Measurements from ENCODE around the gene ARID4B.
A peak's percentile ranks its signal among the peaks of the same experiment; 100 is the strongest.
"Not testable (repeated sequence)": the region's sequence is repeated elsewhere in the genome, so short reads cannot be mapped to it uniquely, and the experiment has no call there.

ARID4B gene

DNA sequence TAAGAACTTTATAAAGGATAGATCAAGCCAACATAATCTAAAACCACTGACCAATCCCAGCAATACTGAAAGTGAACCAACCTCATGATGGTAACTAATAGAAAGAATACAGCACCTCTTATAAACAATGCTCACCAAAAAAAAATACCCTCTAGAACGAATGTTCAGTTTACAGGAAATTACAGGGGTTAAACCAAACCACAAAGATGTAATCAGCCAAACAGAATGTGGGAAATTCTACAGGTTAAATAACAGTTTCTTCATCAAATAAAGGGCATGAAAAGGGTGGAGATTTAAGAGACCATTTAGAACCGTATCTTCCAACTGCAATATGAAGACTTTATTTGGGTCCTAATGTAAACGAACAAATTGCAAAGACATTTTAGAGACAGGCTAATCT, 30.4 kb downstream of the ARID4B start:
- DNase-seq, result no peak

DNA sequence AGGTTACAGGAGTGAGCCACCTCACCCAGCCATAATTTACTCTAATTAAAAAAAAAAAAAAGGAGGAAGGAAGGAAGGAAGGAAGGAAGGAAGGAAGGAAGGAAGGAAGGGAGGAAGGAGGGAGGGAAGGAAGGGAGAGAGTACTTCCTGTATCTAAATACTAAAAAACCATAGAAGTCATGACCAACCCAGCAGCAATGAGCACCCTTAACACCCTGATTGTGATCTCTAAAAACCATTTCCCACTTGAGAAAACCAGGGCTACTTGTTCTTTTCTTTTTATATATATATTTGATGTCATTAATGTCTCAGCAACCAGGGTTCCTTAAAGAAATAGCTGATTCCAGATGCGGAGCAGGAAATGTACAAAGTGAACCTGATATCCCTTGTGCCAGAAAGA, 31.2 kb downstream of the ARID4B start:
- DNase-seq, result no peak

DNA sequence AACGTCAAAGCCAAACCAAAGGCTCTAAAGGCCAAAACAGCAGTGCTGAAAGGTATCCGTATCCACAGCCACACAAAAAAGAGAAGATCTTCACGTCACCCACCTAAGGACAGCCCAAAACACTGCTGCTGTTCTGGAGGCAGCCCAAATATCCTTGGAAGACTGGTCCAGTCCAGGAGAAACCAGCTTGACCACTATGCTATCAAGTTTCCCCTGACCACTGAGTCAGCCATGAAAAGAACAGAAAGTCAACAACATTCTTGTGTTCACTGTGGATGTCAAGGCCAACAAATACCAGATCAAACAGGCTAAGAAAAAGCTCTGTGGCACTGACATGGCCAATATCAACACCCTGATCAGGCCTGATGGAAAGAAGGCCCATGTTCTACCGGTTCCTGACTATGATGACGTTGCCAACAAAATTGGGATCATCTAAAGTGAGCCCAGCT, 32.1 kb downstream of the ARID4B start:
- DNase-seq, result no peak

DNA sequence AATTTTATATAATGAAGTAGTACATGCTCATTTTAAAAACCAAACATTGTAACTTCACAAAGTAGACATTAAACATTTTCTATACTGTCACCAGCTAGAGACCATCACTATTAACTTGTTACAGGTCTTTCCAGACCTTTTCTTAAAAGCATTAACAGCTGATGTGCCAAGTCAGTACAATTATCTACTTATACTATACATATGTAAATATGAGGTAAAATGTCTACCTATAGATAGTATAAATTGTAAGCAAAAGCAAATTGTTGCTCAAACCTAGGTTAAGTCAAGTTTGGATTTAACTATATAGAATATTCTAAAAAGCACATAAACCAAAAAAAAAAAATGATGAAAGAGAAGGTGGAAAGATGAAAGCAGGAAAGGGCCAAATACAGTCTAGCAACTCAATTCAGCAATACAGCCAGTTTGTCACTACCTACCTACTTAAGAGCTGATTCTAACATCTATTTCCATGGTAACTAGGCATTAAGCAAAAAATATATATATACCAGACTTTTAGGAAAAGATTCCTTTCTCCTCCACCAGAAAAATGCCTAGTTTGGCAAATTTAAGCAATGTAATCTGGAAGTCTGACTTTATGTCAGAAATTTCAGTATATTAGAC, 34.5 kb downstream of the ARID4B start:
- DNase-seq, result peak in 1 of 3 experiments; percentile 27

DNA sequence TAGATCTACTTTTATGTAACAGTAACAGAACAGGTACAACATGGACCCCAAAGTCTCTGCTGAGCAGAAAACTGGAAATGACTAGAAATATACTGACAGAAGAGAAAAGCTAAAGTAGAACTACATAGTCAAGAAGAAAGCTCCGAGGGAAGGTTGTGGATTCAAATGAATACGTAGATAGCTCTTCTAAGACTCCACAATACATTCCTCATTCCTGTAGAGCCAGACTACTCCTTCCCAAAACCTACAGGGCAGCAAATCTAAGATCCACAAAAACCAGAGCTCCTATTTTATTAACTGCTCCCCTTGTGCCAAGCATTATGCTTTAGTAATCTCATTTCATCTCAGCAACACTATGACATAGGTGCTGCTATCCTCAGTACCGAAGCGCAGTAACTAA, 35.2 kb downstream of the ARID4B start:
- DNase-seq, result no peak

DNA sequence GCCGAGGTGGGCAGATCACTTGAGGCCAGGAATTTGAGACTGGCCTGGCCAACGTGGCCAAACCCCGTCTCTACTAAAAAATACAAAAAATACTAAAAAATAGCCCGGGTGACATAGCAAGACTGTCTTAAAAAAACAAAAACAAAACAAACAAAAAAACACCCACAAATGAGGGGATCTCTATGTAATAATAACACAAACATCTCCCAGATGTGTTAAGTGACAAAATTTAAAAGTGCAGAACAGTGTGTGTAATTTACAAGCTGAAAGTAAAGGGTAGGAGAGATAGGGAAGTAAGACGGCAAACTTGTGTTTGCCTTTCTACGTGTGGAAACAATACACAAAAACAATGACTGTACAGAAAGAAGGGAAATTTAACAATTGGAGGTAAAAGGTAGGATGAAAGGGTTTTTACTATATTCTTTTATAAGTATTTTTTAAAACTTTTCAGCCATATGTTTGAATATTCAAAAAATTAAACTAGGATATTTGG, 36.3 kb downstream of the ARID4B start:
- no peak for DNase-seq

DNA sequence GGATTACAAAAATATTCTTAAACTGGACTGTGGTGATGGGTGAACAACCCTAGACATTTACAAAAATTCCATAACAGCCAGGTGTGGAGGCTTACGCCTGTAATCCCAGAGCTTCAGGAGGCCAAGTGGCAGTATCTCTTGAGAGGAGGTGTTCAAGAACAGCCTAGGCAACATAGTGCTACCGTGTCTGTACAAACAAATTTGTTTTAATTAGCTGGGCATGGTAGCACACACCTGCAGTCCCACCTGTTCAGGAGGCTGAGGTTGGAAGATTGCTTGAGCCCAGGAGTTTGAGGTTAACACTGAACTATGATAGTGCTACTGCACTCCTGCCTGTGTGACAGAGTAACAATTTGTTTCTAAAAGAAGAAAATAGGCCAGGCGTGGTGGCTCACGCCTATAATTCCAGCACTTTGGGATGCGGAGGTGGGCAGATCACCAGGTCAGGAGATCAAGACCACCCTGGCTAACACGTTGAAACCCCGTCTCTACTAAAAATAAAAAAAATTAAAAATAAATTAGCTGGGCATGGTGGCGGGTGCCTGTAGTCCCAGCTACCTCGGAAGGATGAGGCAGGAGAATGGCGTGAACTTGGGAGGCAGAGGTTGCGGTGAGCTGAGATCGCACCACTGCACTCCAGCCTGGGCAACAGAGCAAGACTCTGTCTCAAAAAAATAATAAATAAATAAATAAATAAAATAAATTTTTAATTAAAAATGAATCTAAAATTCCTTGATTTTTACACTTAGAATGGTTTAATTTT, 37.1 kb downstream of the ARID4B start:
- peak in 1 of 3 experiments; percentile 42 for DNase-seq

DNA sequence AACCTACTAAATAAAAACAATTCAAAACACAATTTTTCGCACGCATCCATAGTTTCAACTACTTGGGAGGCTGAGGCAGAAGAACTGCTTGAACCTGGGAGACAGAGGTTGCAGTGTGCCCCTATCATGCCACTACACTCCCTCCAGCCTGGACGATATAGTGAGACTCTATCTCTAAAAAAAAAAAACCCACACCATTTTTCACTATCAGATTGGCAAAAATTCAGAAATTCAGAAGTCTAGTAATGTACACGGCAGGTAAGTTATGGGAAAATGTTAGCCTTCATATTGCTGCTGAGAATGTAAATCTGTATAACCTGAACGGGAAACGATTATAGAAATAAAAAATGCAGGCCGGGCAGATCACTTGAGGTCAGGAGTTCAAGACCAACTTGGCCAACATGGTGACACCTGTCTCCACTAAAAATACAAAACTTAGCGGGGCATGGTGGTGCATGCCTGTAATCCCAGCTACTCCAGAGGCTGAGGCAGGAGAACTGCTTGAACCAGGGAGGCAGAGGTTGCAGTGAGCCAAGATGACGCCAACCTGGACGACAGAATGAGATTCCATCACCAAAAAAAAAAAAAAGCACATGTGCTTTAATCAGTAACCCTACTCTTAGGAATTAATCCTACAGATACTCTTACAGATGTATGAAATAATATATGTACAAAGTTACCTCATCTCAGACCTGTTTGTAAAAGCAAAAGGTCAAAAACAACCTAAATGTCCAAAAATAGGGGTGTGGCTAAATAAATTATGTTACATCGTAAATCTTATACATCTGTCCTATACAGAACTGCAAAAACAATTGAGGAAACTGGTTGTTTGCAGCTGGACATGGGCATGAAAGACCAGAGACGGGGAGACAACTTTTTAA, 37.9 kb downstream of the ARID4B start:
- no peak for DNase-seq

DNA sequence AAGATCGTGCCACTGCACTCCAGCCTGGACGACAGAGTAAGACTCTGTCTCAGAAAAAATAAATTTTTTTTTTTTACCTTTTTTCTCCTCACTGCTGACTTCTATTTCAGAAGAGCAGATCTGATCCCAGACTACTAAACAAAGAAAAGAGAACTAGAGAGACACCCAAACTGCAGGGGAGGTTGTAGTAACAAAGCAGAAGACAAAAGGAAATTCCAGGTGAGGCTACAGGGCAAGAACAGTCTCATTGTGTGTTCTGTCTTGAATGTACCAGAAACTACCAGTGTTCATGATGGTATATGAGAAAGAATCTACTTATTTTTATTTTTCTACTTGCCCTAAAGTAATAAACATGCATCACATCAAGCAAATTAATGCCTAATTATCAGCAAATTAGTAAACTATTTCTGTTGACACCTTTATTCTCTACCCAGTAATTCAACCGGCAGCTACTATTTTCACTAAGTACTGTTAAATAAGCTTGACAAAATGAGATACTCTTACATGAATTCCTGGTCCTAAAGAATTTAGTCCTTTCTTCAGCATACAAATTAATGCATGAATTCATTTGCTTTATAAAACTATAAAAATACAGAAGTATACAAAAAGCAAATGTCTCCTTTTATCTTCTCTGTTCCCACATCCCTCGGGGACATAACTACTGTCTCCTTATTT, 40.6 kb downstream of the ARID4B start:
- no peak for DNase-seq

DNA sequence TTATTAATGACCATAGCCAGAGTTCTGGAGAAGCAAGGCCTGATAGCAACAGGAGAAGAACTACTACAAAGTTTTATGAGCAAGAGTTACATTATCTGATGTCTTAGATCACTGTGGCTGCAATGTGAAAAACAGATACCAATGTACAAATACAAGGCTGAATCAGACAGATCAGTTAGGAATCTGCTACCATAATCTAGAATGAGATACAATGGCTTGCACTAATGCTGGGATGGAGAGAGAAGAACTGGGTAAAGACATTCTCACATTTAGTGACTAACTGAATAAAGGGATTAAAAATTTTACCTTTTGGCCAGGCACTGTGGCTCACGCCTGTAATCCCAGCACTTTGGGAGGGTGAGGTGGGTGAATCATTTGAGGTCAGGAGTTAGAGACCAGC, 41.3 kb downstream of the ARID4B start:
- no peak for DNase-seq

DNA sequence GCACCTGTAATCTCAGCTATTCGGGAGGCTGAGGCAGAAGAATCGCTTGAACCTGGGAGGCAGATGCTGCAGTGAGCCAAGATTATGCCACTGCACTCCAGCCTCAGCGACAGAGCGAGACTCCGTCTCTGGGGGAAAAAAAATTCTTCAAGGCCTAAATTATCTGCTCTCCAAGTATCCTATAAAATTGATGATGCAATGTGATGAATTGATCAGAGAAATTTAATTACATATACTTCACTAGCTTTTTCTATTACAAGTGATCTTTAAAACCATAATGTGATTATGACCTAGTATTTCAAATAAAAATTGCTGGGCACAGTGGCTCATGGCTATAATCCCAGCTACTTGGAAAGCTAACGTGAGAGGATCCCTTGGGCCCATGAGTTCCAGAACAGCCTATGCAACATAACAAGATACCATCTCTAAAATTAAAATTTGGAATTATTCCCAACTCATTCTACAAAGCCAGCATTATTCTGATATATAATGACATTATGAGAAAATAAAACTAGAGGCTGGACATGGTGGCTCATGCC, 43.7 kb downstream of the ARID4B start:
- no peak for DNase-seq

DNA sequence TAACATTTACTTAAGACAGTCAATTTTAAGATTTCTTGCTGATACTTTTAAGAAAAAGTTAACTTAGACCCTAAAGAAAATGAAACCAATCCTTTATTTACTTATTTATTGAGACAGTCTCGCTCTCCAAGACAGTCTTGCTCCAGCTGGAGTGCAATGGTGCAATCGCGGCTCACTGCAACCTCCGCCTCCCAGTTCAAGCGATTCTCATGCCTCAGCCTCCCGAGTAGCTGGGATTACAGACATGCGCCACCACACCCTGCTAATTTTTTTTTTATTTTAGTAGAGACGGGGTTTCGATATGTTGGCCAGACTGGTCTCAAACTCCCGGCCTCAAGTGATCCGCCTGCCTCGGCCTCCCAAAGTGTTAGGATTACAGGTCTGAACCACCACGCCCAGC, 44.3 kb downstream of the ARID4B start:
- DNase-seq, result not testable (repeated sequence)

DNA sequence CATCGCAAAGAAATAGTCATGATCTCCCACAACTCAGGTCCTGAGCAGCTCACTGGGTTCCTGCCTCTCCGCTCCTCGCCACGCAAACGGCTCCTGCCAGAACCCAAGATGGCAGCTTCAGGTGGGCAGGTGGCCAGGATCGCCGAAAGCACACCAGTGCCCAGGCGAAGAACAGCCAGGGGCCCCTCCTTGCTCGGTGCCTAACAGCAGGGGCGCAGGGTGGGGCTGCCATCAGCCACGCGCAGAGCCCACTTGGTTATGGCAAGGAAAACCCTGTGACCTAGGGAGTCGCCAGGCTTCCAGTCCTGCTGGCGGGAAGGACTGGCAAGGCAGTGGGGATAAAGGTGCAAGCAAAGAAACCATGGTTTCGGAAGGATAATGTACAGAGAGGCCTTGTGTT, 47.5 kb downstream of the ARID4B start:
- no peak for DNase-seq

DNA sequence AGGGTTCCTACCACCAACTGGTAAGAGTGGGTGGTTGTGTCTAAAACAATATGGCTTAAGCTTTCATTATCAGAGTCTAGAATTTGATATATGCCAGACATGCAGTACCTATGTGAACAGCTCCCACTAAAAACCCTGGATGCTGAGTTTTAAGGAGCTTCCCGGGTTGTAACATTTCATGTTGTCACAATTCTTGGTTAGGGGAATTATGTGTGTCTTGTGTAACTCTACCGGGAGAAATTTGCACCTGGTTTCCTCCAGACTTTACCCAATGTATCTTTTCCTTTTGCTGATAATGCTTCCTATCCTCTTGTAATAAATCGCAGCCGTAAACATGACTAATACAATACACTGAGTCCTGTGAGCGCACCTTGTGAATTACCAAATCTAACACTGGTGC, 48.3 kb downstream of the ARID4B start:
- DNase-seq, result no peak

DNA sequence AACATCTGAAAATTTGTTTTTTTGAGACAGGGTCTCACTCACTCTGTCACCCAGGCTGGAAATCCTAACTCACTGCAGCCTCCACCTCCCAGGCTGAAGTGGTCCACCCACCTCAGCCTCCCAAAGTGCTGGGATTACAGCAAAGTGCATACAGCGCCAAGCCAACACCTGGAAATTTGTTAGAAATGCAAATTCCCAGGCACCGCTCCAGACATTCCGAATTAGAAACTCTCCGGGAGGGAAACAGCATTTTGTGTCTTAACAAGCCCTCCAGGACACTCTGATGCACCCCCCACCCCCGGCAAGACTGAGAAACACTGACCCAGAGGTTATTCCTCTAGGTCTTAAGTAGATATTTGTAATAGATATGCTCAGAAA, 49.1 kb downstream of the ARID4B start:
- DNase-seq, result no peak

DNA sequence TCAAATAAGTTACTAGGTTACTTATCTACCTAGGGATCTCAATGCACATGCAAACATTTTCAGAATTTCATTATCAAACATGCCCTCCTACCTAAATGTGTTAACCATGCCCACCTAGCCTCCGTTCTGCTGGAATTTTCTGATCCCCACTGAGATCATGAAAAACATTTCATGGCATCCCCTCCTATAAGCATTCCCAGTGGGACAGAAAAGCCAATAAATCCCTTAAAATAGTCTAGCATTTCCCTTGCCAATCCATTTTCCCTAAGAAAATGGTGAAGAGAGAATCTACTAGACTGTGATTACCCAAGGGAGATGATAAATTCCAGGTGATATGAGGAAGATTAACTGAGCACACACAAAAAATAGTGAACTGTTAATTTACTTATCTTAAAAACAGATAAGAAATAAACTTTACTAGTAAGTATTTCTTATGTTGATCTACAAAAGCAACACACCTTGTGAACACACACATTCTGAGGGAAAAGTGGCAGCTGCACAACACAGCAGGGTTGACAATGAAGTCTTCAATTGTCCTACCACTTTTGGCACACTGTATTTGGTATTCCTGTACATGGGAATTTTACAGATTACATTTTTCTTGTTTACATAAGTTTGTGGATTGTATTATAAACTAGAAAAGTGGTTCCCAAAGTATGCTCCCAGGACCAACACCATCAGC, 49.6 kb downstream of the ARID4B start:
- DNase-seq, result no peak

DNA sequence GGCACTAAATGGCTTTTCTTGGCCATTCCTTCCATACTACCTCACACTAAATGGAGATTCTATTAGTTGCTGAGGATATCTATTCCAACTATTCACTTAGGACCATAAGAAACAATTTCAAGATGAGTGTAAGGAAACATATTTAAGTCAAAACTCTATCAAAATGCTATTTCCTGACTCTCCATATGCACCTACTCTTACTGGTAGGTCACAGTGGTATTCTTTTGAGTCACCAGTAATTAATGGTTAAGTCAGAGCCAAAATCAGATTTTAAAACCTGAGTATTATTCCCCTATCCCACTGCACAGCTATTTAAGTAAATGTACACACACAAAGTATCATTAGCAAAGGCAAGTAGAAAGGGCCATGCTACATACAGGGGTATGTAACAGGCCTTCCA, 50.3 kb downstream of the ARID4B start:
- DNase-seq, result no peak

DNA sequence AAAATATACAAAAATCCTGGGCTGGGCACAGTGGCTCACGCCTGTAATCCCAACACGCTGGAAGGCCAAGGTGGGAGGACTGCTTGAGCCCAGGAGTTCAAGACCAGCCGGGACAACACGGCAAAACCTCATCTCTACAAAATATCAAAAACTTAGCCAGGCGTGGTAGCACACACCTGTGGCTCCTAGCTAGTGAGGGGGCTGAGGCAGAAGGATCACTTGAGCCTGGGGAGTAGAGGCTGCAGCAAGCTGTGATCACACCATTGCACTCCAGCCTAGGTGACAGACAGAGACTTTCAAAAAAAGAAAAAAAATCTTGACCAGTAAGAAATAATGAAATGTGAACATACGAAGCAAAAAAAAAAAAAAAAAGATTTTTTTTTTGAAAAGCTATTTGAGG, 52.1 kb downstream of the ARID4B start:
- no peak for DNase-seq

DNA sequence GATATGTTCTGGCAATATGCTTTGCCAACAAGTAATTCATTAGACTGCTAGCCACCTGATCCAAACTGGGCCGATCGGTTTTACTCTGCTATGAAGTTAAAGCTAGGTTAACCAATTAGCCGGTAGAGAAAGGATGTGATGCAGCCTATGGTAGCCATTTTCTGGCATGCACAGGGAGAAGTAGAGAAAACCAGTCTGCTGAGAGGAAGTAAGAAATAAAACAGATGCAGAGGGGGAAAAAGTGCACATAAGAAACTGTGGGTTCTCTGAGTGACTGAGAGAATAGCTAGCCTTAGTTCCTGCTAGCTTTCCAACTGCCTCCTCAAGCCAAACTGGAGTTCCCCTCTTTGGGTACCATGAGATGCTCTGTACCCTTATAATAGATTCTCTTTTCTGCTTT, 52.8 kb downstream of the ARID4B start:
- no peak for DNase-seq

DNA sequence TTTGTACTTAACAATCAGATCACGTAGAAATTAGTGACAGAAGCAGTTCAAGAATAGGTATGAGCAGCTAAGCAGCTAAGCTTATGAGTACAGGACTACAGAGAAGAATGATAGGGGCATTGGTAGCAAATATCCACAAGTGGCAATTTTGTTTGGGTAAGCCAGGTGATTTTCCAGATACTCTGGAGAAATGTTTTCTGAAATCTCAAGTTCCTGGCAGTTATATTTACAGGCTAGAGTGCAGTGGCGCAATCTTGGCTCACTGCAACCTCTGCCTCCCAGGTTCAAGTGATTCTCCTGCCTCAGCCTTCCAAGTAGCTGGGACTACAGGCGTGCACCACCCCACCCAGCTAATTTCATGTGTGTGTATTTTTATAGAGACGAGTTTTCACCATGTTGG, 55.1 kb downstream of the ARID4B start:
- no peak for DNase-seq

DNA sequence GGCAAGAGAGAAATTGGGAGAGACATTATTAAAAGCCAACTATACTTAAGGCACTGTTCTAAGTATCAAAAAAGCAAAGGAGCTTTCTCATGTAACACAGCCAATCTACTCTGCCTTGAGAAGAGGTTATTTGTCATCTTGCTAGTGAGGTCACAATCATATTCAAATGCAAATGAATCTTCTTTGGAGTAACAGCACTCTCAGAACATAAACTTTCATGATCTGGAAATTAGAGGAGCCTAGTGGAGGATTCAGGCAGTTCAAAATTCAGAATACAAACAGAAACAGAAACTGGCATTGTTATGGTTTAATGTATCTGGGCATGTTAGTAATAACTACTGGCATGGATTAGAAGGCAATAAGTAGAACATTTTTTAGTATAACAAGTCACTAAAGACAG, 57.4 kb downstream of the ARID4B start:
- peak in 1 of 3 experiments; percentile 3 for DNase-seq

DNA sequence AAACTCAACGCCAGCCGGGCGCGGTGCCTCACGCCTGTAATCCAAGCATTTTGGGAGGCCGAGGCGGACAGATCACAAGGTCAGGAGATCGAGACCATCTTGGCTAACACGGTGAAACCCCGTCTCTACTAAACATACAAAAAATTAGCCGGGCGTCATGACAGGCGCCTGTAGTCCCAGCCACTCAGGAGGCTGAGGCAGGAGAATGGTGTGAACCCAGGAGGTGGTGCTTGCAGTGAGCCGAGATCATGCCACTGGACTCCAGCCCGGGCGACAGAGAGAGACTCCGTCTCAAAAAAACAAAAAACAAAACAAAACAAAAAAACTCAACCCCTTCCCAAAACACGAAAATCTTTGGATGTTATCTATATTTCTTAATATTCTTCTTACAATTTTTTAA, 58.0 kb downstream of the ARID4B start:
- DNase-seq, result not testable (repeated sequence)

Data from NCI-H1417 (cell line).